Measurements from ENCODE around the gene CXorf51B. TPM values are rescaled to one million over a fixed set of nuclear protein-coding genes. Genes with fewer than 3 reads are reported as not detected.
"Not testable (repeated sequence)": the region's sequence is repeated elsewhere in the genome, so short reads cannot be mapped to it uniquely, and the experiment has no call there.

CXorf51B gene
- not detected for polyA plus RNA-seq (ENCODE audit: insufficient read length)

DNA sequence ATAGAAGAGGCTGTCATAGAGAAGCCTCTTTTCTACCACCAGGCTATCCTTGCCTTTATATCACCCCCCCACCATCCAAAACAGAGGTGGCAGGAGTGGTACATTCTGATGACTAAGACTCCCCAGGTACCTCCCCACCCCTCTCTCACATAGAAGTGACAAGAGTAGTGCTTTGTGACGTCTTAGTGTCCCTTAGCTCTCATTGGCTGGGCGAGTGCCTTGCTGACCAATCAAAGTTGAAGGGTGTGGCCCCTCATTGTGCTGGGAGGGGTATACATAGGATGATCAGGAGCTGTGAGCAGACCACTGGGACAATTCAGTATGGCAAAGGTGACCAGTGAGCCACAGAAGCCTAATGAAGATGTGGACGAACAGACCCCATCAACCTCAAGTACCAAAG lies at the start of gene CXorf51B:
CXorf51B (plus strand) TSS at position 301 of the 400 bp plus-strand sequence; CDS start at position 322, 21 bp downstream.
- DNase-seq (ENCODE audit: low read depth), result not testable (repeated sequence)

DNA sequence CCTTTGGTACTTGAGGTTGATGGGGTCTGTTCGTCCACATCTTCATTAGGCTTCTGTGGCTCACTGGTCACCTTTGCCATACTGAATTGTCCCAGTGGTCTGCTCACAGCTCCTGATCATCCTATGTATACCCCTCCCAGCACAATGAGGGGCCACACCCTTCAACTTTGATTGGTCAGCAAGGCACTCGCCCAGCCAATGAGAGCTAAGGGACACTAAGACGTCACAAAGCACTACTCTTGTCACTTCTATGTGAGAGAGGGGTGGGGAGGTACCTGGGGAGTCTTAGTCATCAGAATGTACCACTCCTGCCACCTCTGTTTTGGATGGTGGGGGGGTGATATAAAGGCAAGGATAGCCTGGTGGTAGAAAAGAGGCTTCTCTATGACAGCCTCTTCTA lies 5.1 kb downstream of the CXorf51B start, which contains the start of gene CXorf51A:
CXorf51A (minus strand) TSS at position 101 of the 400 bp plus-strand sequence; CDS start at position 80, 21 bp downstream.
- DNase-seq (ENCODE audit: low read depth), result not testable (repeated sequence)

DNA sequence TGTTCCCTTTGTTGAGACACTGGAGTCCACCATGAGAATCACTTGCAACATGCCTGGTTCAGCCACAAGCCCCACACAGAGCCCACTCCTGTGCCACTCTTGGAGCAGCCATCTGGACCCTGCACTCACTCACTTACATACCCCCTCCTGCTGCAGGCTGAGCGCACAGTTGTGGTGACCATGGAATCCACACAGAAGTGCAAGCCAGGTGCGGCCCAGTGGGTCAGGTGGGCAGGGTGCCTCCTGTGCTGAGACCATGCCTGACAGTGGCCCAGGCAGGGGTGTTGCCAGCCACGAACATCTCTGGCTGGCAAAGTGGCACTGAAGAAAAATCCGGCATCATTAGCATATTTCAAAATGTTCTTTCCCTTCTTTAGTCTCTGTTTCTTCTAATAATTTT lies 22.4 kb downstream of the CXorf51B start:
- no peak for DNase-seq (ENCODE audit: low read depth)

DNA sequence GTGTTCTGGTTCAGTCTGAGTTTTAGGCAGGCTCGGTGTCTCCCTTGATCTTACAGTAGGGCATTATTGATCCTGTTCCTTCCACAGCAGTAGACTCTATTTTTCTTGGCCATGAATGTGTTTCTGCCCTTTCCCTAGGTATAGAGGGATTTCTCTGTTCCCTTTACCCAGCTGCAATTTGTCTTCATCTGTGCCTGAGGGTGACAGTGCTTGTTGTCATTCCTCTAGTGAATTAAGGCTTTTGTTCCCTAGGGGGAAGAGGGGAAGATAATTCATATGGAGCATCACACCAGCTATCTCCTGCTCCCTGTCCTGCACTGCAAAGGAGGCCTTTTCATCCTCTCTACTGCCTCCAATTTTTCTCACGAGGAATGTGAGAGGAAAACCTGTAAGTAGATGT lies 44.7 kb downstream of the CXorf51B start:
- DNase-seq (ENCODE audit: low read depth), result no peak

Other genes starting within 250 kb of the CXorf51B start
- not detected for gene CXorf51A, start 5.0 kb downstream of the CXorf51B start, polyA plus RNA-seq (ENCODE audit: insufficient read length)

Data from forelimb muscle (tissue), 1 donor.